GM13976 (cell line): Measurements from ENCODE around the gene MS4A14.
A peak's percentile ranks its signal among the peaks of the same experiment; 100 is the strongest.

ENCODE experiments used
- DNase-seq: peaks from one replicate; pipeline ENCODE4 v3.0.0; 2012; ENCODE audit warnings: low spot score
- in situ Hi-C: fragments of 300-500 bp; cut with MboI; formaldehyde crosslinking; loops from one replicate; pipeline ENCODE4 v1.12.0; 2022; ENCODE audit warnings: low sequenced_read_pairs, mixed read lengths, inconsistent platforms; ENCODE audit not compliant: unreplicated experiment
- TF ChIP-seq, protein P1 (sequence below): IDR thresholded peaks from 2 replicates; pipeline ENCODE4 v1.5.1; 2012; ENCODE audit warnings: borderline replicate concordance, mild to moderate bottlenecking; ENCODE audit not compliant: insufficient read depth; ENCODE audit errors: extremely low read depth, missing control alignments, control extremely low read depth

Gene MS4A14

DNA sequence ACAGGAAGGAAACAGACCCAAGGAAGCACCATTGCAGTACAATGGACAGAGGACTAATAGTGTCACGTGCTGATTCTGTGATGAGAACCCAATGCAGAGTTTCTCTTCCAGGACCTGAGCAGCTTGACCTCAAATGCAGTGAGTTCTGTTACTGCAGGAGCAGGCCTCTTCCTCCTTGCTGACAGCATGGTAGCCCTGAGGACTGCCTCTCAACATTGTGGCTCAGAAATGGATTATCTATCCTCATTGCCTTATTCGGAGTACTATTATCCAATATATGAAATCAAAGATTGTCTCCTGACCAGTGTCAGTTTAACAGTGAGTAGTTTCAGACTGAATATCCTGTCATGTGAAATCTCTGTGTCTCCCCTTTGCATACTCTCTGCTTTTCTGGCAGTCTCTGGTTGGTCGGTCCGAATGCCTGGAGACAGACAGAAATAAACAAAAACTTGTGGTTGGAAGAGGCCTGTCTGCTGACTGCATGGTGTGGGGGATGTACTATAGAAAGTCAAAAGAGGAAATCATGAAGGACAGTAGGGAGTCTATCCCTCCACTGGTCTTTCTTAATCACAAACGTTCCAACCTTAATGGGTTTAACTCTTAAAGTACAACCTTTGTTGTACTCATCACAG, 6.9 kb upstream of the MS4A14 start:
- in situ Hi-C loops = no loop called here
- TF ChIP-seq, protein P1, sequence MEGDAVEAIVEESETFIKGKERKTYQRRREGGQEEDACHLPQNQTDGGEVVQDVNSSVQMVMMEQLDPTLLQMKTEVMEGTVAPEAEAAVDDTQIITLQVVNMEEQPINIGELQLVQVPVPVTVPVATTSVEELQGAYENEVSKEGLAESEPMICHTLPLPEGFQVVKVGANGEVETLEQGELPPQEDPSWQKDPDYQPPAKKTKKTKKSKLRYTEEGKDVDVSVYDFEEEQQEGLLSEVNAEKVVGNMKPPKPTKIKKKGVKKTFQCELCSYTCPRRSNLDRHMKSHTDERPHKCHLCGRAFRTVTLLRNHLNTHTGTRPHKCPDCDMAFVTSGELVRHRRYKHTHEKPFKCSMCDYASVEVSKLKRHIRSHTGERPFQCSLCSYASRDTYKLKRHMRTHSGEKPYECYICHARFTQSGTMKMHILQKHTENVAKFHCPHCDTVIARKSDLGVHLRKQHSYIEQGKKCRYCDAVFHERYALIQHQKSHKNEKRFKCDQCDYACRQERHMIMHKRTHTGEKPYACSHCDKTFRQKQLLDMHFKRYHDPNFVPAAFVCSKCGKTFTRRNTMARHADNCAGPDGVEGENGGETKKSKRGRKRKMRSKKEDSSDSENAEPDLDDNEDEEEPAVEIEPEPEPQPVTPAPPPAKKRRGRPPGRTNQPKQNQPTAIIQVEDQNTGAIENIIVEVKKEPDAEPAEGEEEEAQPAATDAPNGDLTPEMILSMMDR = no peak
- peak; percentile 40 for DNase-seq

DNA sequence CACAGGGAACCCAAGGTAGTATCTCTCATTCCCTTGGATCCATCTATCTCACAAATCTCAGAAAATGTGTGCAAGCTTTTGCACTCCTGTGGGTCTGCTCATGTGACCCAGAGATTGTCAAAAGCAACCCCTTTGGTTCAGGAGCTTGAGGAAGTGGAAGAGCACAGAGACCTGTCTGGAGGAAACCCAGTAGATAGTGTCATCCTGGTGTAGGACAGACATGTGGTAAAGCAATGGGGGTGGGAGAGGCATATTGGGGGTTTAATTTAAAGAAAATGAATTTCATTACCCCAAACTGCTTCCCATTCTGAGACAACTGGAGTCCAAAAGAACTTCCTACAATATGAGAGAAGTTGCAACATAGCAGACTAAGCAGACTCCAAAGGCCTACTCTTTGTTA, 5.8 kb upstream of the MS4A14 start:
- in situ Hi-C loops = loop anchor here (10.0 kb wide), 1 partner anchor 64 kb away; the partner anchor contains the start of gene MS4A1
- DNase-seq = no peak
- TF ChIP-seq, protein P1 = no peak

DNA sequence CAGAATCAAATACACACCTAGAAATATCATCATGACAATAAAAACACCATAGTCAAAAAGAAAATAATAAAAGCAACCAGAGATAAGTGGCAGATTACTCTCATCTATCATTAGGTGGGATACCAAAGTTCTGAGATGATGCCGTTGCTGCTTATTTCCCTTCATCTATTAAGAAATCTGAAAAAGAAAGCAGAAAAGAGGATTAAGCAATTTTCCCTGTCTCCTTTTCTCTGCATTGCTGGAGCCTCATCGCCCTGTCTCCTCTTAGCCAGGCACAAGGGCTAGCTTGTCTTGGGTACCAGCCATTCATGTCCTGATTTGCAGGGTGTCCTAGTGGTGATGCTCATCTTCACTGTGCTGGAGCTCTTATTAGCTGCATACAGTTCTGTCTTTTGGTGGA, 3.9 kb upstream of the MS4A14 start:
- in situ Hi-C loops = loop anchor here (10.0 kb wide), 1 partner anchor 62 kb away; the partner anchor contains the start of gene MS4A1
- no peak for DNase-seq
- TF ChIP-seq, protein P1 = no peak

DNA sequence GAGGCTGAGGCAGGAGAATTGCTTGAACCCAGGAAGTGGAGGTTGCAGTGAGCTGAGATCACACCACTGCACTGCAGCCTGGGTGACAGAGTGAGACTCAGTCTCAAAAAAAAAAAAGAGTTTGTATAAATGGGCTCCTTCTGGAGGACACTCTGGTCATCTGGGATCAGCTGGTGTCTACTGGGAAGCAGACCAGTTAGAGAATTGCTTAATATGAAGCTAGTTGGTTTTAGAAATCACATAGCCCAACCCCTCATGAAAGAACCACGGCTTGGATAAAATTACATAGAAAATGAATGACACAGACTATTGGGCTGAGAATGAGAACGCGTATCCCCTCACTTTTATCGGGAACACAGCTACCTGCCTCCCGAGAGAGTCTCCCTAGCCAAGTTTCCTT, 3.2 kb upstream of the MS4A14 start:
- TF ChIP-seq, protein P1 = no peak
- in situ Hi-C loops = loop anchor here (10.0 kb wide), 1 partner anchor 62 kb away; the partner anchor contains the start of gene MS4A1

DNA sequence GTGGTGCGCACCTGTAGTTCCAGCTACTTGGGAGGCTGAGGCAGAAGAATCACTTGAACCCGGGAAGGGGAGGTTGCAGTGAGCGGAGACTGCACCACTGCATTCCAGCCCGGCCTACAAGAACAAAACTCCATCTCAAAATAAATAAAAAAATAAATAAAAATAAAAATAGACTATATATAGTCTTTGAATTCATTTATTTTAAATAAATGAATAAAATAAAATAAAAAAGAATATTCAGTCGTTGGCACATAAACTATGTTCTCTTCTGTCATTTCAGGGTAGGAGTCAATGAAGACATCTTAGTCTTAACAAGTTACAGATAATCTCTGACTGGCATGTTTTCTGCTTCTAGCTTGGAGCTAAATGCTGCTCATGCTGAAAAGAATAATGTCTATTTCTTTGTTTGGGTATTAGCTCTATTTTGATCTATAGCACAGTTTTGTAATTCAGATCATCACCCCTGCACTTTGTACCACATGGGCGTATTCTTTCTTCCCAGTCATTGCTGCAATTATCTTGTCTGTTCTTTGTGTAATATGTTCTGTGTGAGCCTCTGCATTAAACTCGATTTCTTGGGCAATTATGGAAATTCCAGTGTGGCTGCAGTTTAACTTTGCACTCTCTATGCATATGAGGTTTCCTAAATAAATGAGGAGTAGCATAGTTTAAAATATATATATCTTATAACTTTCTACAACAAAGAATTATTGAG, 1.4 kb upstream of the MS4A14 start:
- TF ChIP-seq, protein P1 = no peak
- in situ Hi-C loops = loop anchor here (10.0 kb wide), 1 partner anchor 60 kb away; the partner anchor contains the start of gene MS4A1
- no peak for DNase-seq

More for the DNA sequence above, 3.2 kb upstream of the MS4A14 start:
- no peak for DNase-seq

DNA sequence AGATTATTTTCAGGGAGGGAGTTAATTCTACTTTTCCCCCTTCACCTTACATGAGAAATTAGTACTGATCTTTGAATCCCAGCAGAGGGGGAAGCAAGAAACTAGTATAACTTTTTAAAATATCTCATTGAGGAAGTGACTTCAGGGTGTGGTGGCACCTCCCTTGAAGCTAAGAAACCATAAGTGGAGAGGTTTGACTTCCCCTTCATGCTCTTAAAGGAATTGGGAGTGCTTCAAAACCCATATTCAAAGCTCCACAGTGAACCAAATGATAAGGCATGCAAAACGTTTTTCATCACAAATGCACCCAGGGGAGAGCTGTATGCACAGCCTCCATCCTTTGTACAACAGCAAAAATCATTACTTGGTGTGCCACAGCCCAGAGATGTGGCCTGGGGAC, 540 bp downstream of the MS4A14 start:
- DNase-seq = peak; percentile 19
- in situ Hi-C loops = loop anchor here (10.0 kb wide), 1 partner anchor 58 kb away; the partner anchor contains the start of gene MS4A1
- TF ChIP-seq, protein P1 = no peak
